Measurements from ENCODE around the gene CCDC88B. TPM values are rescaled to one million over a fixed set of nuclear protein-coding genes. Genes with fewer than 3 reads are reported as not detected.

Gene CCDC88B
- polyA plus RNA-seq, 1 experiment, result 0.66 TPM

GRCh38 chr11:64400667-64401066 lies 60.7 kb downstream of the CCDC88B start:
- Histone ChIP-seq H3K4me3 (ENCODE audit: low read depth, low read length) (no peak overlapping the region), H3K36me3 (ENCODE audit: control insufficient read depth, insufficient read depth, low read length) (no peaks in the 10 kb centered on the region), H3K27me3 (ENCODE audit: control insufficient read depth, insufficient read depth, low read length) (peaks cover 5% of the 10 kb centered on the region)
- CTCF ChIA-PET, result interaction anchor here (2.2 kb wide), 1 partner anchor 48 kb away, joined by 5 read pairs; no protein-coding TSS in a partner anchor
- POLR2A ChIA-PET, result no interaction called here
- TF ChIP-seq CTCF (IDR thresholded peaks at IDR 0.05; ENCODE audit: insufficient read depth, low read depth, low read length), result no peak
- no peak for DNase-seq (ENCODE audit: low read depth)

- DNase-seq (ENCODE audit: low read depth), result no peak
- ChIA-PET POLR2A (no interaction called here), CTCF (no interaction called here)
- TF ChIP-seq CTCF (IDR thresholded peaks at IDR 0.05; ENCODE audit: insufficient read depth, low read depth, low read length), result no peak
- H3K4me3 ChIP-seq (ENCODE audit: low read depth, low read length), result no peak overlapping the region
- H3K36me3 ChIP-seq (ENCODE audit: control insufficient read depth, insufficient read depth, low read length), result no peaks in the 10 kb centered on the region
- H3K27me3 ChIP-seq (ENCODE audit: control insufficient read depth, insufficient read depth, low read length), result peaks cover 7% of the 10 kb centered on the region
Measured at GRCh38 chr11:64401775-64402174, 61.8 kb downstream of the CCDC88B start.

GRCh38 chr11:64403106-64403505 lies 63.1 kb downstream of the CCDC88B start:
- DNase-seq (ENCODE audit: low read depth), result no peak
- CTCF ChIA-PET, result no interaction called here

GRCh38 chr11:64406221-64406946 lies 66.4 kb downstream of the CCDC88B start:
- POLR2A ChIA-PET, result no interaction called here
- H3K27me3 ChIP-seq (ENCODE audit: control insufficient read depth, insufficient read depth, low read length), result peaks cover 13% of the 10 kb centered on the region
- TF ChIP-seq CTCF (IDR thresholded peaks at IDR 0.05; ENCODE audit: insufficient read depth, low read depth, low read length), result no peak
- DNase-seq (ENCODE audit: low read depth), result no peak
- H3K4me3 ChIP-seq (ENCODE audit: low read depth, low read length), result no peak overlapping the region
- no peaks in the 10 kb centered on the region for H3K36me3 ChIP-seq (ENCODE audit: control insufficient read depth, insufficient read depth, low read length)
- CTCF ChIA-PET, result interaction anchor here (1.3 to 1.5 kb wide), 2 partner anchors 10 to 14 kb away, joined by 6 to 8 read pairs; no protein-coding TSS in a partner anchor

More at GRCh38 chr11:64403106-64403505, 63.1 kb downstream of the CCDC88B start:
- Histone ChIP-seq H3K4me3 (ENCODE audit: low read depth, low read length) (no peak overlapping the region), H3K36me3 (ENCODE audit: control insufficient read depth, insufficient read depth, low read length) (no peaks in the 10 kb centered on the region), H3K27me3 (ENCODE audit: control insufficient read depth, insufficient read depth, low read length) (peaks cover 7% of the 10 kb centered on the region)
- POLR2A ChIA-PET, result no interaction called here
- TF ChIP-seq CTCF (IDR thresholded peaks at IDR 0.05; ENCODE audit: insufficient read depth, low read depth, low read length), result no peak

Small RNA genes within 50 kb of the gene (small RNA-seq; reads per million reads assigned to genes)
- gene MIR1237 (ENCODE audit: insufficient read length, low read depth, low replicate concordance), result not detected
- gene MIR7155 (ENCODE audit: insufficient read length, low read depth, low replicate concordance), result not detected
- gene RF00019 (ENCODE audit: insufficient read length, low read depth, low replicate concordance), result not detected

Other genes with a start within 250 kb of the CCDC88B start
- 11.7 and 12.4 TPM in 2 replicates for gene MACROD1, start 174.1 kb upstream of the CCDC88B start, polyA plus RNA-seq (2011; rRNA removed)
- gene STIP1, start 154.0 kb upstream of the CCDC88B start, polyA plus RNA-seq (2011; rRNA removed), result 139 and 150 TPM in 2 replicates
- 0.83 and 1.9 TPM in 2 replicates for gene FERMT3, start 133.5 kb upstream of the CCDC88B start, polyA plus RNA-seq (2011; rRNA removed)
- 30.7 and 53.1 TPM in 2 replicates for gene TRPT1, start 114.0 kb upstream of the CCDC88B start, polyA plus RNA-seq (2011; rRNA removed)
- gene NUDT22, start 113.9 kb upstream of the CCDC88B start, polyA plus RNA-seq (2011; rRNA removed), result 40.5 and 51.2 TPM in 2 replicates
- gene DNAJC4, start 109.7 kb upstream of the CCDC88B start, polyA plus RNA-seq (2011; rRNA removed), result 23.5 and 42.1 TPM in 2 replicates
- 10.2 and 13.2 TPM in 2 replicates for gene VEGFB, start 105.6 kb upstream of the CCDC88B start, polyA plus RNA-seq (2011; rRNA removed)
- 65.6 and 76.2 TPM in 2 replicates for gene FKBP2, start 99.1 kb upstream of the CCDC88B start, polyA plus RNA-seq (2011; rRNA removed)
- gene PPP1R14B, start 93.3 kb upstream of the CCDC88B start, polyA plus RNA-seq (2011; rRNA removed), result 174 and 283 TPM in 2 replicates
- 17.9 and 30.2 TPM in 2 replicates for gene PLCB3, start 88.7 kb upstream of the CCDC88B start, polyA plus RNA-seq (2011; rRNA removed)
- gene BAD, start 55.5 kb upstream of the CCDC88B start, polyA plus RNA-seq (2011; rRNA removed), result 62.3 and 85.3 TPM in 2 replicates
- 22.6 and 33.7 TPM in 2 replicates for gene GPR137, start 54.4 kb upstream of the CCDC88B start, polyA plus RNA-seq (2011; rRNA removed)
- 0.05 TPM in 1 of 2 replicates, not detected in the other for gene KCNK4, start 48.9 kb upstream of the CCDC88B start, polyA plus RNA-seq (2011; rRNA removed)
- gene CATSPERZ, start 39.8 kb upstream of the CCDC88B start, polyA plus RNA-seq (2011; rRNA removed), result not detected in 2 replicates
- gene ESRRA, start 34.7 kb upstream of the CCDC88B start, polyA plus RNA-seq (2011; rRNA removed), result 8.9 and 17.4 TPM in 2 replicates
- gene TRMT112, start 22.6 kb upstream of the CCDC88B start, polyA plus RNA-seq (2011; rRNA removed), result 154 and 189 TPM in 2 replicates
- gene PRDX5, start 22.1 kb upstream of the CCDC88B start, polyA plus RNA-seq (2011; rRNA removed), result 398 and 468 TPM in 2 replicates
- gene RPS6KA4, start 19.0 kb downstream of the CCDC88B start, polyA plus RNA-seq (2011; rRNA removed), result 22.9 and 33.8 TPM in 2 replicates
- gene SLC22A11, start 215.7 kb downstream of the CCDC88B start, polyA plus RNA-seq (2011; rRNA removed), result not detected in 2 replicates

Data from BJ (cell line).